Duodenal mucosa (tissue), 2 donors: ENCODE measurements around the gene KCNA1.

Experiments used
- H3K27ac ChIP-seq: one replicate; pipeline ENCODE4 v1.7.0; 2013; ENCODE audit warnings: low read depth, low read length
- H3K27me3 ChIP-seq, 2 donors: one replicate each; pipeline ENCODE4 v1.7.0; 2013; ENCODE audit warnings: low read length in 2 of 2, control low read depth in 1 of 2; ENCODE audit not compliant: insufficient read depth in 2 of 2, control insufficient read depth in 1 of 2
- H3K36me3 ChIP-seq, 2 donors: one replicate each; pipeline ENCODE4 v1.7.0; 2013; ENCODE audit warnings: low read length in 2 of 2, control low read depth in 1 of 2; ENCODE audit not compliant: insufficient read depth in 2 of 2, control insufficient read depth in 1 of 2
- H3K4me1 ChIP-seq, 2 donors: one replicate each; pipeline ENCODE4 v1.7.0; 2013; ENCODE audit warnings: low read length in 2 of 2, control low read depth in 1 of 2; ENCODE audit not compliant: insufficient read depth in 2 of 2, control insufficient read depth in 1 of 2
- H3K4me3 ChIP-seq, 2 donors: one replicate each; pipeline ENCODE4 v1.7.0; 2013; ENCODE audit warnings: low read length in 2 of 2, low read depth in 1 of 2
- H3K9ac ChIP-seq, 2 donors: one replicate each; pipeline ENCODE4 v1.7.0; 2013; ENCODE audit warnings: low read length in 2 of 2, low read depth in 1 of 2
- H3K9me3 ChIP-seq, 2 donors: one replicate each; pipeline ENCODE4 v1.7.0; 2013; ENCODE audit warnings: low read length in 2 of 2, control low read depth in 1 of 2; ENCODE audit not compliant: control insufficient read depth in 1 of 2

Gene KCNA1

GRCh38 chr12:4909410-4909733 is 333 bp upstream of the KCNA1 start:
- Histone ChIP-seq H3K9me3 (no peaks in the 10 kb centered on the region), H3K27ac (no peak overlapping the region), H3K9ac (no peak overlapping the region), H3K36me3 (no peaks in the 10 kb centered on the region), H3K4me3 (peak overlapping the region in 1 of 2 donors; percentile 22), H3K27me3 (peaks cover 47 to 78% of the 10 kb centered on the region in 2 donors), H3K4me1 (peaks cover 0 to 9% of the 10 kb centered on the region in 2 donors)

GRCh38 chr12:4910502-4911315 is 1.0 kb downstream of the KCNA1 start:
- no peaks in the 10 kb centered on the region for H3K9me3 ChIP-seq
- no peak overlapping the region for H3K27ac ChIP-seq
- H3K9ac ChIP-seq: no peak overlapping the region
- H3K4me3 ChIP-seq: peak overlapping the region; percentile 52 to 55
- H3K36me3 ChIP-seq: no peaks in the 10 kb centered on the region
- H3K27me3 ChIP-seq: peaks cover 52 to 75% of the 10 kb centered on the region in 2 donors
- peaks cover 0 to 9% of the 10 kb centered on the region in 2 donors for H3K4me1 ChIP-seq

- no peaks in the 10 kb centered on the region for H3K9me3 ChIP-seq
- no peak overlapping the region for H3K27ac ChIP-seq
- H3K4me1 ChIP-seq: peaks cover 0 to 9% of the 10 kb centered on the region in 2 donors
- no peak overlapping the region for H3K9ac ChIP-seq
- H3K4me3 ChIP-seq: no peak overlapping the region
- no peaks in the 10 kb centered on the region for H3K36me3 ChIP-seq
- peaks cover 55 to 67% of the 10 kb centered on the region in 2 donors for H3K27me3 ChIP-seq
Measured at GRCh38 chr12:4911316-4911994, 1.8 kb downstream of the KCNA1 start.

- H3K9ac ChIP-seq: no peak overlapping the region
- H3K4me1 ChIP-seq: peaks cover 0 to 9% of the 10 kb centered on the region in 2 donors
- no peak overlapping the region for H3K4me3 ChIP-seq
- H3K27me3 ChIP-seq: peaks cover 42 to 51% of the 10 kb centered on the region in 2 donors
- H3K27ac ChIP-seq: no peak overlapping the region
- no peaks in the 10 kb centered on the region for H3K9me3 ChIP-seq
- no peaks in the 10 kb centered on the region for H3K36me3 ChIP-seq
Measured at GRCh38 chr12:4914720-4915119, 5.0 kb downstream of the KCNA1 start.

- Histone ChIP-seq H3K27ac (no peak overlapping the region), H3K36me3 (no peaks in the 10 kb centered on the region), H3K27me3 (peaks cover 34 to 41% of the 10 kb centered on the region in 2 donors), H3K9me3 (no peaks in the 10 kb centered on the region), H3K9ac (no peak overlapping the region), H3K4me3 (no peak overlapping the region), H3K4me1 (peaks cover 0 to 2% of the 10 kb centered on the region in 2 donors)
Measured at GRCh38 chr12:4915752-4916151, 6.0 kb downstream of the KCNA1 start.

GRCh38 chr12:4918950-4919660 is 9.4 kb downstream of the KCNA1 start:
- Histone ChIP-seq H3K36me3 (no peaks in the 10 kb centered on the region), H3K4me3 (no peak overlapping the region), H3K9ac (no peak overlapping the region), H3K9me3 (no peaks in the 10 kb centered on the region), H3K27ac (no peak overlapping the region), H3K27me3 (peaks cover 22 to 25% of the 10 kb centered on the region in 2 donors), H3K4me1 (no peaks in the 10 kb centered on the region)

GRCh38 chr12:4932576-4932975 is 22.9 kb downstream of the KCNA1 start:
- Histone ChIP-seq H3K9me3 (no peaks in the 10 kb centered on the region), H3K4me1 (no peaks in the 10 kb centered on the region), H3K4me3 (no peak overlapping the region), H3K36me3 (no peaks in the 10 kb centered on the region), H3K9ac (no peak overlapping the region), H3K27ac (no peak overlapping the region), H3K27me3 (peaks cover 19 to 25% of the 10 kb centered on the region in 2 donors)

- Histone ChIP-seq H3K9me3 (no peaks in the 10 kb centered on the region), H3K27ac (no peak overlapping the region), H3K9ac (no peak overlapping the region), H3K4me1 (no peaks in the 10 kb centered on the region), H3K4me3 (no peak overlapping the region), H3K36me3 (no peaks in the 10 kb centered on the region), H3K27me3 (peaks cover 21 to 23% of the 10 kb centered on the region in 2 donors)
Measured at GRCh38 chr12:4933411-4933810, 23.7 kb downstream of the KCNA1 start.

GRCh38 chr12:4934407-4935035 is 24.8 kb downstream of the KCNA1 start:
- Histone ChIP-seq H3K27me3 (peaks cover 21 to 26% of the 10 kb centered on the region in 2 donors), H3K4me3 (no peak overlapping the region), H3K27ac (no peak overlapping the region), H3K36me3 (no peaks in the 10 kb centered on the region), H3K9ac (no peak overlapping the region), H3K4me1 (no peaks in the 10 kb centered on the region), H3K9me3 (no peaks in the 10 kb centered on the region)
